Stimulated activated CD8-positive, alpha-beta memory T cell treated with anti-CD3 and anti-CD28 coated beads, Interleukin-12 subunit alpha, Interleukin-12 subunit beta, amount 100 ng/mL, for 4 hours (primary cell): Measurements from ENCODE around the gene RASSF5.
"Not testable (repeated sequence)": the region's sequence is repeated elsewhere in the genome, so short reads cannot be mapped to it uniquely, and the experiment has no call there.

ENCODE experiments used
- DNase-seq: peaks from one replicate; pipeline ENCODE4 v3.0.0-alpha.2; 2020; ENCODE audit warnings: low read depth

The RASSF5 gene

GRCh38 chr1:206572835-206573234 lies 65.5 kb downstream of the RASSF5 start:
- no peak for DNase-seq

- DNase-seq, result no peak
These were observed 66.0 kb downstream of the RASSF5 start for GRCh38 chr1:206573319-206573718.

GRCh38 chr1:206573762-206574161 lies 66.4 kb downstream of the RASSF5 start:
- no peak for DNase-seq

- DNase-seq, result no peak
These were observed 68.0 kb downstream of the RASSF5 start for GRCh38 chr1:206575165-206575893.

- DNase-seq, result no peak
These were observed 68.8 kb downstream of the RASSF5 start for GRCh38 chr1:206575894-206576737.

GRCh38 chr1:206577626-206578025 lies 70.3 kb downstream of the RASSF5 start:
- no peak for DNase-seq

GRCh38 chr1:206578068-206578977 lies 71.0 kb downstream of the RASSF5 start:
- DNase-seq, result no peak

- DNase-seq, result no peak
These were observed 71.6 kb downstream of the RASSF5 start for GRCh38 chr1:206578978-206579374.

GRCh38 chr1:206579747-206580437 lies 72.6 kb downstream of the RASSF5 start:
- peak; percentile 81 for DNase-seq

GRCh38 chr1:206580438-206581113 lies 73.2 kb downstream of the RASSF5 start:
- no peak for DNase-seq

- DNase-seq, result not testable (repeated sequence)
These were observed 73.8 kb downstream of the RASSF5 start for GRCh38 chr1:206581114-206581497.

GRCh38 chr1:206581571-206581981 lies 74.2 kb downstream of the RASSF5 start:
- peak; percentile 75 for DNase-seq

GRCh38 chr1:206582537-206582936 lies 75.2 kb downstream of the RASSF5 start:
- no peak for DNase-seq

- peak; percentile 29 for DNase-seq
These were observed 75.8 kb downstream of the RASSF5 start for GRCh38 chr1:206582971-206583706.

GRCh38 chr1:206583707-206584648 lies 76.6 kb downstream of the RASSF5 start:
- DNase-seq, result peak; percentile 66

GRCh38 chr1:206584683-206585082 lies 77.4 kb downstream of the RASSF5 start:
- no peak for DNase-seq

- no peak for DNase-seq
These were observed 79.4 kb downstream of the RASSF5 start for GRCh38 chr1:206586501-206587445.

GRCh38 chr1:206587904-206588303 lies 80.6 kb downstream of the RASSF5 start:
- DNase-seq, result no peak
